IMR-90 (cell line): Measurements from ENCODE around the gene UTP4.

Experiments used
- CTCF ChIP-seq: conservative IDR thresholded peaks from 2 replicates; pipeline ENCODE4 v1.5.1; 2012; ENCODE audit warnings: mild to moderate bottlenecking, low read depth, low read length, improper control_type of control experiment
- FOS ChIP-seq: fragments of 150-350 bp; IDR thresholded peaks from 2 replicates; pipeline ENCODE4 v1.6.1; 2016; ENCODE audit warnings: low read depth, low read length
- RFX5 ChIP-seq: IDR thresholded peaks from 2 replicates; pipeline ENCODE4 v1.8.0; 2012; ENCODE audit warnings: low read depth, mild to moderate bottlenecking, low read length, moderate library complexity

- TF ChIP-seq CTCF (no peak), FOS (no peak), RFX5 (no peak)
These were observed 43.1 kb upstream of the UTP4 start for GRCh38 chr16:69089091-69089910.
